Gastrocnemius medialis (tissue), 4 donors: ENCODE measurements around the gene KRTAP5-3.

Experiments used
- POLR2A ChIP-seq, 2 donors: fragments of 450-650 bp; IDR thresholded peaks; one replicate each; pipeline ENCODE4 v1.6.1; 2017; ENCODE audit warnings: antibody characterized with exemption in 2 of 2, mild to moderate bottlenecking in 2 of 2, moderate library complexity in 2 of 2
- TF ChIP-seq, protein P1 (sequence below), 5 experiments: fragments of 450-650 bp in 3 of 5; fragments of 200-600 bp in 2 of 5; sonication (generic) in 2 of 5; IDR thresholded peaks in 4 of 5; conservative IDR thresholded peaks in 1 of 5; 1 replicate in 4 of 5; 2 replicates in 1 of 5; pipeline ENCODE4 v1.5.1; 2016 to 2019; ENCODE audit warnings: antibody characterized with exemption in 5 of 5, mild to moderate bottlenecking in 3 of 5, moderate library complexity in 3 of 5

DNA sequence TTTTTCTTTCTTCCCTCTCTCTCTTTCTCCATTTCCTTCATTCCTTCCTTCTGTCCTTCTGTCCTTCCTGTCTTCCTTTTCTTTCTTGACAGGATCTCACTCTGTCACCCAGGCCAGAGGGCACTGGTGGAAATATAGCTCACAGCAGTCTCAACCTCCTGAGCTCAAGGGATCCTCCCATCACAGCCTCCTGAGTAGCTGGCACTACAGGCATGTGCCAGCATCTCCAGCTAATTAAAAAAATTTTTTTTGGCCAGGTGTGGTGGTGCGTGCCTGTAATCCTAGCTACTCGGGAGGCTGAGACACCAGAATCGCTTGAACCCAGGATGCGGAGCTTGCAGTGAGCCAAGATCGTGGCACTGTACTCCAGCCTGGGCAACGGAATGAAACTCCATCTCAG lies 31.4 kb downstream of the KRTAP5-3 start:
- TF ChIP-seq POLR2A (IDR thresholded peaks at IDR 0.05): no peak
- TF ChIP-seq, protein P1, sequence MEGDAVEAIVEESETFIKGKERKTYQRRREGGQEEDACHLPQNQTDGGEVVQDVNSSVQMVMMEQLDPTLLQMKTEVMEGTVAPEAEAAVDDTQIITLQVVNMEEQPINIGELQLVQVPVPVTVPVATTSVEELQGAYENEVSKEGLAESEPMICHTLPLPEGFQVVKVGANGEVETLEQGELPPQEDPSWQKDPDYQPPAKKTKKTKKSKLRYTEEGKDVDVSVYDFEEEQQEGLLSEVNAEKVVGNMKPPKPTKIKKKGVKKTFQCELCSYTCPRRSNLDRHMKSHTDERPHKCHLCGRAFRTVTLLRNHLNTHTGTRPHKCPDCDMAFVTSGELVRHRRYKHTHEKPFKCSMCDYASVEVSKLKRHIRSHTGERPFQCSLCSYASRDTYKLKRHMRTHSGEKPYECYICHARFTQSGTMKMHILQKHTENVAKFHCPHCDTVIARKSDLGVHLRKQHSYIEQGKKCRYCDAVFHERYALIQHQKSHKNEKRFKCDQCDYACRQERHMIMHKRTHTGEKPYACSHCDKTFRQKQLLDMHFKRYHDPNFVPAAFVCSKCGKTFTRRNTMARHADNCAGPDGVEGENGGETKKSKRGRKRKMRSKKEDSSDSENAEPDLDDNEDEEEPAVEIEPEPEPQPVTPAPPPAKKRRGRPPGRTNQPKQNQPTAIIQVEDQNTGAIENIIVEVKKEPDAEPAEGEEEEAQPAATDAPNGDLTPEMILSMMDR (IDR thresholded peaks at IDR 0.05 in 4 of 5, conservative IDR thresholded peaks at IDR 0.05 in 1 of 5): no peak
